ENCODE data around the gene CEP126.

CEP126 gene

DNA sequence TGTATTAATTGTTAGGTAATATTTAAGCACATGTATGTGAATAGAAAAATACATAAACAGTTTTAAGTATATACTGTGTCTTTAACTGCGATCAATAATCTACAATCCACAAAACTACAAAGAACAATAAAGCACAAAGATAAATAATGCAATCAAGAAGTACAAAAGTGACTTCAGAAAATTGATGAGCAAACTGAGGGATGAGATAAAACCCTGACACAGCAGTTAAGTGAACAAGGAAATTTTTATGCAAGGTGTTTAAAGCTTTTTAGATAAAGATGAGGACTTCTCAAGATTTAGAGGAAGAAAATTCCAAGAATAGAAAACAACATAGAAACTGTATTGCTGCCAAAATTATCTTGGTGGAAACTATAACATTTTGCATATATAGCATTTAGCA is 60.0 kb downstream of the CEP126 start:
- Histone ChIP-seq H3K9me3 (replicated peaks; ENCODE audit: insufficient read depth, low read length) (no peaks in the 10 kb centered on the region), H3K36me3 (replicated peaks; ENCODE audit: insufficient read depth, low read length) (no peaks in the 10 kb centered on the region), H3K4me1 (ENCODE audit: low read length) (0 out of 2 replicates have a peak, but pooled peaks cover 4% of the 10 kb centered on the region), H3K4me2 (ENCODE audit: low read depth, low read length) (no peak overlapping the region), H4K20me1 (ENCODE audit: insufficient read depth, low read length) (no peaks in the 10 kb centered on the region), H3K4me3 (ENCODE audit: low read length) (no peak overlapping the region), H3F3A (ENCODE audit: insufficient read depth, low read length) (no peaks in the 10 kb centered on the region), H3K9me2 (replicated peaks; ENCODE audit: insufficient read depth, low read length) (no peaks in the 10 kb centered on the region), H3K79me2 (ENCODE audit: low read length) (no peaks in the 10 kb centered on the region), H3K9ac (ENCODE audit: low read length) (no peak overlapping the region), H3K27ac (ENCODE audit: low read length) (no peak overlapping the region), H2AFZ (ENCODE audit: low read length) (no peak overlapping the region), H3K27me3 (replicated peaks; ENCODE audit: insufficient read depth, low read length) (no peaks in the 10 kb centered on the region)
- TF ChIP-seq, protein P1, sequence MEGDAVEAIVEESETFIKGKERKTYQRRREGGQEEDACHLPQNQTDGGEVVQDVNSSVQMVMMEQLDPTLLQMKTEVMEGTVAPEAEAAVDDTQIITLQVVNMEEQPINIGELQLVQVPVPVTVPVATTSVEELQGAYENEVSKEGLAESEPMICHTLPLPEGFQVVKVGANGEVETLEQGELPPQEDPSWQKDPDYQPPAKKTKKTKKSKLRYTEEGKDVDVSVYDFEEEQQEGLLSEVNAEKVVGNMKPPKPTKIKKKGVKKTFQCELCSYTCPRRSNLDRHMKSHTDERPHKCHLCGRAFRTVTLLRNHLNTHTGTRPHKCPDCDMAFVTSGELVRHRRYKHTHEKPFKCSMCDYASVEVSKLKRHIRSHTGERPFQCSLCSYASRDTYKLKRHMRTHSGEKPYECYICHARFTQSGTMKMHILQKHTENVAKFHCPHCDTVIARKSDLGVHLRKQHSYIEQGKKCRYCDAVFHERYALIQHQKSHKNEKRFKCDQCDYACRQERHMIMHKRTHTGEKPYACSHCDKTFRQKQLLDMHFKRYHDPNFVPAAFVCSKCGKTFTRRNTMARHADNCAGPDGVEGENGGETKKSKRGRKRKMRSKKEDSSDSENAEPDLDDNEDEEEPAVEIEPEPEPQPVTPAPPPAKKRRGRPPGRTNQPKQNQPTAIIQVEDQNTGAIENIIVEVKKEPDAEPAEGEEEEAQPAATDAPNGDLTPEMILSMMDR (IDR thresholded peaks at IDR 0.05; ENCODE audit: low read length), result no peak
- no peak for TF ChIP-seq EZH2 (optimal IDR thresholded peaks at IDR 0.05; ENCODE audit: low read depth, low read length)
- TF ChIP-seq EZH2phosphoT487 (IDR thresholded peaks at IDR 0.05; ENCODE audit: low read length), result no peak
- DNase-seq, result no peak

DNA sequence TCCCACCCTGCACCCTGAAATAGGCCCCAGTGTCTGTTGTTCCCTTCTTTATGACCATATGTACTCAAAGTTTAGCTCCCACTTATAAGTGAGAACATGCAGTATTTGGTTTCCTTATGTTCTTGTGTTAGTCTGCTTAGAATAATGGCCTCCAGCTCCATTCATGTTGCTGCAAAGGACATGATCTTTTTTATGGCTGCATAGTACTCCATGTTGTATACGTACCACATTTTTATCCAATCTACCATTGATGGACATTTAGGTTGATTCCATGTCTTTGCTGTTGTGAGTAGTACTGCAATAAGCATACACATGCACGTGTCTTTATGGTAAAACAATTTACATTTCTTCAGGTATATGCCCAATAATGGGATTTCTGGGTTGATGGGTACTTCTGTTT is 60.9 kb downstream of the CEP126 start:
- Histone ChIP-seq H3K9ac (ENCODE audit: low read length) (no peak overlapping the region), H3K4me1 (ENCODE audit: low read length) (0 out of 2 replicates have a peak, but pooled peaks cover 4% of the 10 kb centered on the region), H3F3A (ENCODE audit: insufficient read depth, low read length) (no peaks in the 10 kb centered on the region), H3K27ac (ENCODE audit: low read length) (no peak overlapping the region), H2AFZ (ENCODE audit: low read length) (no peak overlapping the region), H3K4me3 (ENCODE audit: low read length) (no peak overlapping the region), H3K36me3 (replicated peaks; ENCODE audit: insufficient read depth, low read length) (no peaks in the 10 kb centered on the region), H3K9me2 (replicated peaks; ENCODE audit: insufficient read depth, low read length) (no peaks in the 10 kb centered on the region), H3K79me2 (ENCODE audit: low read length) (no peaks in the 10 kb centered on the region), H4K20me1 (ENCODE audit: insufficient read depth, low read length) (no peaks in the 10 kb centered on the region), H3K4me2 (ENCODE audit: low read depth, low read length) (no peak overlapping the region), H3K9me3 (replicated peaks; ENCODE audit: insufficient read depth, low read length) (no peaks in the 10 kb centered on the region), H3K27me3 (replicated peaks; ENCODE audit: insufficient read depth, low read length) (no peaks in the 10 kb centered on the region)
- TF ChIP-seq EZH2phosphoT487 (IDR thresholded peaks at IDR 0.05; ENCODE audit: low read length) (no peak), EZH2 (optimal IDR thresholded peaks at IDR 0.05; ENCODE audit: low read depth, low read length) (no peak)
- TF ChIP-seq, protein P1 (IDR thresholded peaks at IDR 0.05; ENCODE audit: low read length), result no peak
- DNase-seq, result no peak

DNA sequence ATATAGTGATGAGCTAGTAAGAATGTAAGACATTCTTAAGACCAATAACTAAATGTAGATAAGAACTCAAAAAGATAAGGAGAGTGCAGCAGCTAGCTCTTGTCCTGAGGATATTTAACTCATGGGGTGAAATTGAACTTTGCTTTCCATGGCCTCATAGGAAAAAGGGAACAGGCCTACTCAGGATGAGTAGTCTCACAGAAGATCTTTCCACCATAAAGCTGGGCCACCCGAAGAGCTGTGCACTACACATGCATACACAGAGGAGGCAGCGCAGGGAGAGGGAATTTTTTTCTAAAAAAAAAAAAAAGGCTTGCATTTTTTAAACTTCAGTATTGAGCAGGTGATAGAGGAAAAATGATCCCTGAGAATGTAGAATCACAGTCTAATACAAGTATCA is 72.6 kb downstream of the CEP126 start:
- H4K20me1 ChIP-seq (ENCODE audit: insufficient read depth, low read length), result no peaks in the 10 kb centered on the region
- H3K27me3 ChIP-seq (replicated peaks; ENCODE audit: insufficient read depth, low read length), result no peaks in the 10 kb centered on the region
- no peaks in the 10 kb centered on the region for H3K4me1 ChIP-seq (ENCODE audit: low read length)
- H3F3A ChIP-seq (ENCODE audit: insufficient read depth, low read length), result no peaks in the 10 kb centered on the region
- H3K4me3 ChIP-seq (ENCODE audit: low read length), result no peak overlapping the region
- H3K36me3 ChIP-seq (replicated peaks; ENCODE audit: insufficient read depth, low read length), result no peaks in the 10 kb centered on the region
- no peak overlapping the region for H3K4me2 ChIP-seq (ENCODE audit: low read depth, low read length)
- peak; percentile 4 for DNase-seq
- no peaks in the 10 kb centered on the region for H3K9me2 ChIP-seq (replicated peaks; ENCODE audit: insufficient read depth, low read length)
- no peak overlapping the region for H3K9ac ChIP-seq (ENCODE audit: low read length)
- no peak overlapping the region for H3K27ac ChIP-seq (ENCODE audit: low read length)
- no peaks in the 10 kb centered on the region for H3K79me2 ChIP-seq (ENCODE audit: low read length)
- no peaks in the 10 kb centered on the region for H3K9me3 ChIP-seq (replicated peaks; ENCODE audit: insufficient read depth, low read length)
- H2AFZ ChIP-seq (ENCODE audit: low read length), result no peak overlapping the region
- TF ChIP-seq, protein P1 (IDR thresholded peaks at IDR 0.05; ENCODE audit: low read length), result no peak
- TF ChIP-seq EZH2phosphoT487 (IDR thresholded peaks at IDR 0.05; ENCODE audit: low read length) (no peak), EZH2 (optimal IDR thresholded peaks at IDR 0.05; ENCODE audit: low read depth, low read length) (no peak)

Data from MM.1S (cell line).